ENCODE results near the gene CLRN3.

Gene CLRN3

DNA sequence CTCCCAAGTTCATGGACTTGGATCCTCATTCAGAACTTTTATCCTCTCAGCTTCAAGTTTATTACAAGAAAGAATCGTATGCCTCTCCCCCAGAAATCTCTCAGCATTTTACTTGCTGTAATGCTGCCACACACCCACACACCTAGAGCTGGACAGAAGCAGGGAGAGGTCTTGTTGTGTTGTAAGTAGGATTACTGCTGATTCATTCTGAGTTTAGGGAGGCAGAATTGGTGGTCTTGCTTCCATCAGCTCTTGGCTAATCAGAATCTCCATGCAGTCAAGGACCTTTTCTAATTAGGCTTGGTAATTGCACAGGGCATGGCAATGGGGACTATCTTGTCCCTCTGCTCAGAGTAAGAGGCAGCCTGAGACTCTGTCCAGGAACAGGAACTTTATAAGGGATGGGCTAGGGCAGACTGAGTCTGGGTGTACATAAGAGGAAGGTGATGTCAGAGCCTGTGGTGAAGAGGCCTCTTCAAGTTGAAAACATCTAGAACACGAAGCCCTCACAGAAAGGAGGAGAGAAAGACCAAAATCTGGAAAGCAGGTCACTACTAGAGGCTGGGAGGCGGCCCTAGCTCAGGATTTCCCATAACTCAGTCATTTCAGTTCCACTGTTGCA, 7.1 kb upstream of the CLRN3 start:
- ChIA-PET CTCF (interaction anchor here (0.7 to 3.6 kb wide), 4 partner anchors 101 to 169 kb away, joined by 3 to 16 read pairs (median 4); no protein-coding TSS in a partner anchor), POLR2A (interaction anchor here (0.6 kb wide), 1 partner anchor 319 kb away, joined by 5 read pairs; no protein-coding TSS in a partner anchor)
- H3K27ac ChIP-seq (ENCODE audit: extremely low read depth, low read depth, low read length): no peak overlapping the region
- H3K4me3 ChIP-seq (ENCODE audit: low read depth, low read length): no peak overlapping the region
- H3K36me3 ChIP-seq (ENCODE audit: control insufficient read depth in 2 of 2, insufficient read depth in 1 of 2, low read length in 2 of 2): no peaks in the 10 kb centered on the region
- no peaks in the 10 kb centered on the region for H3K4me1 ChIP-seq (ENCODE audit: control insufficient read depth, insufficient read depth, low read length)
- peak; percentile 28; the same call in 1 of the 2 replicates for TF ChIP-seq ZFHX2 (tag by site-specific recombination; conservative IDR thresholded peaks at IDR 0.05)
- TF ChIP-seq, protein P1, sequence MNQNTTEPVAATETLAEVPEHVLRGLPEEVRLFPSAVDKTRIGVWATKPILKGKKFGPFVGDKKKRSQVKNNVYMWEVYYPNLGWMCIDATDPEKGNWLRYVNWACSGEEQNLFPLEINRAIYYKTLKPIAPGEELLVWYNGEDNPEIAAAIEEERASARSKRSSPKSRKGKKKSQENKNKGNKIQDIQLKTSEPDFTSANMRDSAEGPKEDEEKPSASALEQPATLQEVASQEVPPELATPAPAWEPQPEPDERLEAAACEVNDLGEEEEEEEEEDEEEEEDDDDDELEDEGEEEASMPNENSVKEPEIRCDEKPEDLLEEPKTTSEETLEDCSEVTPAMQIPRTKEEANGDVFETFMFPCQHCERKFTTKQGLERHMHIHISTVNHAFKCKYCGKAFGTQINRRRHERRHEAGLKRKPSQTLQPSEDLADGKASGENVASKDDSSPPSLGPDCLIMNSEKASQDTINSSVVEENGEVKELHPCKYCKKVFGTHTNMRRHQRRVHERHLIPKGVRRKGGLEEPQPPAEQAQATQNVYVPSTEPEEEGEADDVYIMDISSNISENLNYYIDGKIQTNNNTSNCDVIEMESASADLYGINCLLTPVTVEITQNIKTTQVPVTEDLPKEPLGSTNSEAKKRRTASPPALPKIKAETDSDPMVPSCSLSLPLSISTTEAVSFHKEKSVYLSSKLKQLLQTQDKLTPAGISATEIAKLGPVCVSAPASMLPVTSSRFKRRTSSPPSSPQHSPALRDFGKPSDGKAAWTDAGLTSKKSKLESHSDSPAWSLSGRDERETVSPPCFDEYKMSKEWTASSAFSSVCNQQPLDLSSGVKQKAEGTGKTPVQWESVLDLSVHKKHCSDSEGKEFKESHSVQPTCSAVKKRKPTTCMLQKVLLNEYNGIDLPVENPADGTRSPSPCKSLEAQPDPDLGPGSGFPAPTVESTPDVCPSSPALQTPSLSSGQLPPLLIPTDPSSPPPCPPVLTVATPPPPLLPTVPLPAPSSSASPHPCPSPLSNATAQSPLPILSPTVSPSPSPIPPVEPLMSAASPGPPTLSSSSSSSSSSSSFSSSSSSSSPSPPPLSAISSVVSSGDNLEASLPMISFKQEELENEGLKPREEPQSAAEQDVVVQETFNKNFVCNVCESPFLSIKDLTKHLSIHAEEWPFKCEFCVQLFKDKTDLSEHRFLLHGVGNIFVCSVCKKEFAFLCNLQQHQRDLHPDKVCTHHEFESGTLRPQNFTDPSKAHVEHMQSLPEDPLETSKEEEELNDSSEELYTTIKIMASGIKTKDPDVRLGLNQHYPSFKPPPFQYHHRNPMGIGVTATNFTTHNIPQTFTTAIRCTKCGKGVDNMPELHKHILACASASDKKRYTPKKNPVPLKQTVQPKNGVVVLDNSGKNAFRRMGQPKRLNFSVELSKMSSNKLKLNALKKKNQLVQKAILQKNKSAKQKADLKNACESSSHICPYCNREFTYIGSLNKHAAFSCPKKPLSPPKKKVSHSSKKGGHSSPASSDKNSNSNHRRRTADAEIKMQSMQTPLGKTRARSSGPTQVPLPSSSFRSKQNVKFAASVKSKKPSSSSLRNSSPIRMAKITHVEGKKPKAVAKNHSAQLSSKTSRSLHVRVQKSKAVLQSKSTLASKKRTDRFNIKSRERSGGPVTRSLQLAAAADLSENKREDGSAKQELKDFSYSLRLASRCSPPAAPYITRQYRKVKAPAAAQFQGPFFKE (tag by site-specific recombination; IDR thresholded peaks at IDR 0.05; ENCODE audit: borderline replicate concordance): no peak
- no peak for TF ChIP-seq ZNF311 (tag by site-specific recombination; IDR thresholded peaks at IDR 0.05; ENCODE audit: borderline replicate concordance)
- TF ChIP-seq, protein P2, sequence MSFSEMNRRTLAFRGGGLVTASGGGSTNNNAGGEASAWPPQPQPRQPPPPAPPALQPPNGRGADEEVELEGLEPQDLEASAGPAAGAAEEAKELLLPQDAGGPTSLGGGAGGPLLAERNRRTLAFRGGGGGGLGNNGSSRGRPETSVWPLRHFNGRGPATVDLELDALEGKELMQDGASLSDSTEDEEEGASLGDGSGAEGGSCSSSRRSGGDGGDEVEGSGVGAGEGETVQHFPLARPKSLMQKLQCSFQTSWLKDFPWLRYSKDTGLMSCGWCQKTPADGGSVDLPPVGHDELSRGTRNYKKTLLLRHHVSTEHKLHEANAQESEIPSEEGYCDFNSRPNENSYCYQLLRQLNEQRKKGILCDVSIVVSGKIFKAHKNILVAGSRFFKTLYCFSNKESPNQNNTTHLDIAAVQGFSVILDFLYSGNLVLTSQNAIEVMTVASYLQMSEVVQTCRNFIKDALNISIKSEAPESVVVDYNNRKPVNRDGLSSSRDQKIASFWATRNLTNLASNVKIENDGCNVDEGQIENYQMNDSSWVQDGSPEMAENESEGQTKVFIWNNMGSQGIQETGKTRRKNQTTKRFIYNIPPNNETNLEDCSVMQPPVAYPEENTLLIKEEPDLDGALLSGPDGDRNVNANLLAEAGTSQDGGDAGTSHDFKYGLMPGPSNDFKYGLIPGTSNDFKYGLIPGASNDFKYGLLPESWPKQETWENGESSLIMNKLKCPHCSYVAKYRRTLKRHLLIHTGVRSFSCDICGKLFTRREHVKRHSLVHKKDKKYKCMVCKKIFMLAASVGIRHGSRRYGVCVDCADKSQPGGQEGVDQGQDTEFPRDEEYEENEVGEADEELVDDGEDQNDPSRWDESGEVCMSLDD (tag by site-specific recombination; IDR thresholded peaks at IDR 0.05): no peak
- no peak for TF ChIP-seq ZIC2 (tag by site-specific recombination; IDR thresholded peaks at IDR 0.05)
- H3K9me3 ChIP-seq (ENCODE audit: control insufficient read depth, insufficient read depth, low read depth, low read length): no peaks in the 10 kb centered on the region; the same call in 1 of the 2 replicates

GRCh38 chr10:127897177-127897576, 4.4 kb upstream of the CLRN3 start:
- CTCF ChIA-PET: no interaction called here
- Histone ChIP-seq H3K9me3 (ENCODE audit: control insufficient read depth, insufficient read depth, low read depth, low read length) (no peaks in the 10 kb centered on the region), H3K27ac (ENCODE audit: extremely low read depth, low read depth, low read length) (no peak overlapping the region), H3K4me3 (ENCODE audit: low read depth, low read length) (no peak overlapping the region), H3K36me3 (ENCODE audit: control insufficient read depth in 2 of 2, insufficient read depth in 1 of 2, low read length in 2 of 2) (no peaks in the 10 kb centered on the region), H3K4me1 (ENCODE audit: control insufficient read depth, insufficient read depth, low read length) (no peaks in the 10 kb centered on the region)
- POLR2A ChIA-PET: no interaction called here
- no peak for TF ChIP-seq ZNF2 (tag by site-specific recombination; IDR thresholded peaks at IDR 0.05)
- peak; percentile 98 for TF ChIP-seq ZNF184 (tag by site-specific recombination; IDR thresholded peaks at IDR 0.05)

GRCh38 chr10:127896590-127896989, 3.8 kb upstream of the CLRN3 start:
- no peaks in the 10 kb centered on the region for H3K36me3 ChIP-seq (ENCODE audit: control insufficient read depth in 2 of 2, insufficient read depth in 1 of 2, low read length in 2 of 2)
- H3K27ac ChIP-seq (ENCODE audit: extremely low read depth, low read depth, low read length): no peak overlapping the region
- H3K4me1 ChIP-seq (ENCODE audit: control insufficient read depth, insufficient read depth, low read length): no peaks in the 10 kb centered on the region
- no peak for TF ChIP-seq EGR2 (tag by site-specific recombination; IDR thresholded peaks at IDR 0.05; ENCODE audit: low read depth)
- ChIA-PET CTCF (no interaction called here), POLR2A (no interaction called here)
- H3K9me3 ChIP-seq (ENCODE audit: control insufficient read depth, insufficient read depth, low read depth, low read length): no peaks in the 10 kb centered on the region
- no peak overlapping the region for H3K4me3 ChIP-seq (ENCODE audit: low read depth, low read length)

DNA sequence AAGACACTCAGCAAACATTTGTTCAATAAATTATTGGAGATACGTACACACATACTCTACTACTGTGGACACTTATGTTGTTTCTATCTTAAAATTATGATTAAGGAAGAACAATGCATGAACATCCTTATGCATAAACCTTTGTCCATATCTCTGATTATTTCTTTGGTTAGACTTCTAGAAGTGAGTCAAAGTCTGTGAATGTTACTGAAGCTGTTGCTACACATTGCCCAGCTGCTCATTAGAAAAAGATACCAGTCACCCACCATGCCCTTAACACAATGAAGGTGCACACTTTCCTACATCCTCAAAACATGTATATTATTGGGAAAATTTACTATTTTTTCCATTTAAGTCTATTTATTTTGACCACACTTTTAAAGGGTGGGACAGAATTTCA, 1.4 kb upstream of the CLRN3 start:
- POLR2A ChIA-PET: no interaction called here
- Histone ChIP-seq H3K36me3 (ENCODE audit: control insufficient read depth in 2 of 2, insufficient read depth in 1 of 2, low read length in 2 of 2) (no peaks in the 10 kb centered on the region), H3K9me3 (ENCODE audit: control insufficient read depth, insufficient read depth, low read depth, low read length) (no peaks in the 10 kb centered on the region), H3K27ac (ENCODE audit: extremely low read depth, low read depth, low read length) (no peak overlapping the region), H3K4me1 (ENCODE audit: control insufficient read depth, insufficient read depth, low read length) (no peaks in the 10 kb centered on the region), H3K4me3 (ENCODE audit: low read depth, low read length) (no peak overlapping the region)
- TF ChIP-seq ZNF560 (tag by site-specific recombination; IDR thresholded peaks at IDR 0.05; ENCODE audit: borderline replicate concordance) (no peak), ZBTB8A (tag by site-specific recombination; IDR thresholded peaks at IDR 0.05) (no peak), SALL2 (tag by site-specific recombination; IDR thresholded peaks at IDR 0.05; ENCODE audit: borderline replicate concordance) (no peak), ZNF510 (tag by site-specific recombination; IDR thresholded peaks at IDR 0.05; ENCODE audit: insufficient replicate concordance) (no peak), GLIS1 (tag by site-specific recombination; IDR thresholded peaks at IDR 0.05) (no peak), ZNF76 (tag by site-specific recombination; IDR thresholded peaks at IDR 0.05; ENCODE audit: borderline replicate concordance, low read depth) (no peak)
- CTCF ChIA-PET: interaction anchor here (1.1 to 1.4 kb wide), 2 partner anchors 12 to 175 kb away, joined by 3 to 6 read pairs; partner anchors contain the start of gene PTPRE

Measured in HEK293 (cell line).